Measurements from ENCODE around the gene MED26. TPM values are rescaled to one million over a fixed set of nuclear protein-coding genes. Genes with fewer than 3 reads are reported as not detected.
"Not testable (repeated sequence)": the region's sequence is repeated elsewhere in the genome, so short reads cannot be mapped to it uniquely, and the experiment has no call there.

Gene MED26
- total RNA-seq, 1 donor = 7.1 TPM

DNA sequence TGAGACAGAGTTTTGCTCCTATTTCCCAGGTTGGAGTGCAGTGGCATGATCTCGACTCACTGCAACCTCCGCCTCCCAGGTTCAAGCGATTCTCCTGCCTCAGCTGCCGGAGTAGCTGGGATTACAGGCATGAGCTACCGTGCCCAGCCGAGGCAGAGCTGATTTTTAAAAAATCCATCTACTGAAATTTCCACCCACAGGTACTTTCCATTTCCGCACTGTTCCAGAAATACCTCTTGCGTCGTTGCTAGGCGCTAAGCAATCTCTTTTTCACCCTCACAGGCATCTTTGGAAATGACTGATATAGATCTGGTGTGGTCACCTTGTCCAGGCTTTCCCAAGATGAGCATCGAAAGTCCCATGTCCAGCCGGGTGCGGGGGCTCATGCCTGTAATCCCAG lies 42.3 kb upstream of the MED26 start:
- TF ChIP-seq, protein P1, sequence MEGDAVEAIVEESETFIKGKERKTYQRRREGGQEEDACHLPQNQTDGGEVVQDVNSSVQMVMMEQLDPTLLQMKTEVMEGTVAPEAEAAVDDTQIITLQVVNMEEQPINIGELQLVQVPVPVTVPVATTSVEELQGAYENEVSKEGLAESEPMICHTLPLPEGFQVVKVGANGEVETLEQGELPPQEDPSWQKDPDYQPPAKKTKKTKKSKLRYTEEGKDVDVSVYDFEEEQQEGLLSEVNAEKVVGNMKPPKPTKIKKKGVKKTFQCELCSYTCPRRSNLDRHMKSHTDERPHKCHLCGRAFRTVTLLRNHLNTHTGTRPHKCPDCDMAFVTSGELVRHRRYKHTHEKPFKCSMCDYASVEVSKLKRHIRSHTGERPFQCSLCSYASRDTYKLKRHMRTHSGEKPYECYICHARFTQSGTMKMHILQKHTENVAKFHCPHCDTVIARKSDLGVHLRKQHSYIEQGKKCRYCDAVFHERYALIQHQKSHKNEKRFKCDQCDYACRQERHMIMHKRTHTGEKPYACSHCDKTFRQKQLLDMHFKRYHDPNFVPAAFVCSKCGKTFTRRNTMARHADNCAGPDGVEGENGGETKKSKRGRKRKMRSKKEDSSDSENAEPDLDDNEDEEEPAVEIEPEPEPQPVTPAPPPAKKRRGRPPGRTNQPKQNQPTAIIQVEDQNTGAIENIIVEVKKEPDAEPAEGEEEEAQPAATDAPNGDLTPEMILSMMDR (IDR thresholded peaks at IDR 0.05; ENCODE audit: insufficient read depth, low read length) = no peak
- no peak overlapping the region for H3K4me3 ChIP-seq (ENCODE audit: low read depth, low read length)
- no peak for DNase-seq (ENCODE audit: low read depth)

DNA sequence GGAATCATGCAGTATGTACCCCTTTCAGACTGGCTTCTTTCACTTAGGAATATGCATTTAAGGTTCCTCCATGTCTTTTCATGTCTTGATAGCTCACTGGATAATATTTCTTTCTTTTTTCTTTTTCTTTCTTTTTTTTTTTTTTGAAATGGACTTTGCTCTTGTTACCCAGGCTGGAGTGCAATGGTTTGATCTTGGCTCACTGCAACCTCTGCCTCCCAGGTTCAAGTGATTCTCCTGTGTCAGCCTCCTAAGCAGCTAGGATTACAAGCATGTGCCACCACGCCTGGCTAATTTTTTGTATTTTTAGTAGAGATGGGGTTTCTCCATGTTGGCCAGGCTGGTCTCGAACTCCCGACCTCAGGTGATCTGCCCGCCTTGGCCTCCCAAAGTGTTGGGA lies 40.7 kb upstream of the MED26 start:
- DNase-seq (ENCODE audit: low read depth); H3K4me3 ChIP-seq (ENCODE audit: low read depth, low read length): not testable (repeated sequence)

GRCh38 chr19:16668176-16668575 lies 40.2 kb upstream of the MED26 start:
- TF ChIP-seq, protein P1 (IDR thresholded peaks at IDR 0.05; ENCODE audit: insufficient read depth, low read length) = no peak
- no peak for DNase-seq (ENCODE audit: low read depth)
- H3K4me3 ChIP-seq (ENCODE audit: low read depth, low read length) = no peak overlapping the region

GRCh38 chr19:16661480-16662034 lies 33.6 kb upstream of the MED26 start:
- H3K4me3 ChIP-seq (ENCODE audit: low read depth, low read length) = peak overlapping the region; percentile 75
- TF ChIP-seq, protein P1 (IDR thresholded peaks at IDR 0.05; ENCODE audit: insufficient read depth, low read length) = no peak
- DNase-seq (ENCODE audit: low read depth) = no peak

DNA sequence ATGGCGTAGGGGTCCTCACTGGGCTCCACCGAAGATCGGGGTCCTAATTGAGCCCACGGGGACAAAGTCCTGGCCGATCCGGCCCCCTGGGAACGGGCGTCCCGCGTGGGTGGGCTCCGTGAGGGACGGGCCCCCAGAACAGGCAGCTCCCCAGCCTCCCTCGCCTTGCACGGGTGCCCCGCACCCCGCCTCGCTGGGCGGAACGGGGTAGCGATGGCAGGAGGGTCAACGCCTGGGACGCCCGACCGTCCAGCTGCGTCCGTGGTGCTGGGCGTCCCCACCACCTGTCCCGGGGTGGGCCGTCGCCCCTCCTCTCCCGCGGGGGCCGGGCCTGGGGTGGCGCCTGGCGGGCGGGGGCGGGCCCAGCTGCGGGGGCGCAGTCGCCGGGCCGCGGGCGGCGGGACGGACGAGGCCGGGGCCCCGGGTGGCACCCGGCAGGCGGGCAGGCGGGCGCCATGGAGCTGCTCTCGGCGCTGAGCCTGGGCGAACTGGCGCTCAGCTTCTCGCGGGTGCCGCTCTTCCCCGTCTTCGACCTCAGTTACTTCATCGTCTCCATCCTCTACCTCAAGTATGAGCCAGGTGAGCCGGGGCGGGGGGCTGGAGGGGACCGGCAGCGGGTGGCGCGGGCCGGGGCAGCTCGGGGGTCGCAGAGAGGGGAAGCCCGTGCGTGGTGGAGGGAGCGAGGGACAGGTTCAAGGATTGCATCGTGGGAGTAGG lies 32.9 kb upstream of the MED26 start, which contains the start of gene TMEM38A:
Gene TMEM38A (plus strand): TSS at position 377 of the 717 bp plus-strand sequence. CDS start 79 bp downstream, at position 456.
- no peak for DNase-seq (ENCODE audit: low read depth)
- H3K4me3 ChIP-seq (ENCODE audit: low read depth, low read length) = peak within 1 kb of the TSS; percentile 99
- TF ChIP-seq, protein P1 (IDR thresholded peaks at IDR 0.05; ENCODE audit: insufficient read depth, low read length) = no peak

- H3K4me3 ChIP-seq (ENCODE audit: low read depth, low read length) = peak within 1 kb of the TSS; percentile 99
- DNase-seq (ENCODE audit: low read depth) = peak; percentile 98
- TF ChIP-seq, protein P1 (IDR thresholded peaks at IDR 0.05; ENCODE audit: insufficient read depth, low read length) = no peak
Observed at GRCh38 chr19:16659832-16660708, 32.1 kb upstream of the MED26 start, which contains the start of gene SMIM7. Gene SMIM7, minus strand, starts transcription at chr19:16660144. Its CDS starts 34 bp downstream, at chr19:16660110.

DNA sequence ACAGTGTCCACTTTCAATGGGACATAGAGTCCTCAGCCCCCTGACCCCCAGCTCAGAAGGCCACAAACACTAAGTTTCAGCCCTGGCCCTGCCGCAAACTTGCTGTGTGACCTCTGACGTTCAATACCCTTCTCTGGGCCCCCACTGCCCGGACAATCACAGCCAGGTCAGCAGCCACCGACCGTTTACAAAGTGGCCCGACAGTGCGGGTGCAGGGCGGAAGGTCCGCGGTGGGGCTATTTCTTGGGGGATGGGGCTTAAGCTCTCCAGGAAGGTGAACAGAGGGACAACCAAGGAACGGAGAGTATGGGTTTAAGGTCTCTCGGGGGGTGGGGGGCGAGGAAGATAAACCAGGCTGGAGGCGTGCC lies 31.4 kb upstream of the MED26 start:
- no peak for DNase-seq (ENCODE audit: low read depth)
- H3K4me3 ChIP-seq (ENCODE audit: low read depth, low read length) = peak overlapping the region; percentile 99
- TF ChIP-seq, protein P1 (IDR thresholded peaks at IDR 0.05; ENCODE audit: insufficient read depth, low read length) = no peak
